GM21390 (cell line): Measurements from ENCODE around the gene PNMA6F.

Experiments used
- ATAC-seq: cut with Tn5 transposase; IDR thresholded peaks from one replicate; pipeline ENCODE4 v1.9.1; 2021; ENCODE audit not compliant: unreplicated experiment

The PNMA6F gene

DNA sequence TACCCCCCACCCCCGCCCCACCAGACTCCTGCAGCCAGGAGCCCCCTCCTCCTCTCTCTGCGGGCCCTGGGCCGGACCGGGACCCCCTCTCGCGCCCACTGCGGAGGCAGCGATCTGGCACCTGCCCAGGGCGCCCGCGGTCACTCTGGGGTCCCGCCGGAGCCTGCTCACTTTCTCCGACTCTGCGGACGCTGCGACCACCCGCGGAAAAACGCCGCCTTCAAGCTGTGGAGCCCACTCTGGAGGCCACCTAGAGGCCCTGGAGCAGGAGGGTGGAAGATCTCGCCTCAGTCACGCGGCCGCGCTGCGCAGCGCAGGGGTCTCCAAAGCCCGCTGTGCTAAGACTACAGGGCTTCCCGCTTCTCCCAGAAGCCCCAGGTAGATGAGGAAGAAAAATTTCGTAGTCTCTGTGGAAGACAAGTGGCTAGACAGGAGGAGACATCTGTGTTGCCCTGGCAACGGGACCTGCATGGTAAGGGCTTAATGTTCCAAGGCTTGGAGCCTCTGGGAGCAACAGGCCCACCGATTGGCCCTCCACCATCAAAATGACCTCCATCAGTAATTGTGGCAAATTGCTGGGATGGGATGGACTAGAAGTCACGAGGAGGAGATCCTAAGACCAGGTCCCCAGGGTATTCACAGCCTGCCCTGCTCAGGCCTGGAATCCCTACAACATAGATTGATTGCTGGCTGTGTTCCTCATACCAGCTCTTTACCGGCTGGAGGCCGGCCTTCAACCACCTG lies at the start of gene PNMA6F:
Gene PNMA6F, minus strand, starts transcription at position 387 of the 744 bp plus-strand sequence. CDS start 1,093 bp downstream, outside the sequence.
- no peak for ATAC-seq

DNA sequence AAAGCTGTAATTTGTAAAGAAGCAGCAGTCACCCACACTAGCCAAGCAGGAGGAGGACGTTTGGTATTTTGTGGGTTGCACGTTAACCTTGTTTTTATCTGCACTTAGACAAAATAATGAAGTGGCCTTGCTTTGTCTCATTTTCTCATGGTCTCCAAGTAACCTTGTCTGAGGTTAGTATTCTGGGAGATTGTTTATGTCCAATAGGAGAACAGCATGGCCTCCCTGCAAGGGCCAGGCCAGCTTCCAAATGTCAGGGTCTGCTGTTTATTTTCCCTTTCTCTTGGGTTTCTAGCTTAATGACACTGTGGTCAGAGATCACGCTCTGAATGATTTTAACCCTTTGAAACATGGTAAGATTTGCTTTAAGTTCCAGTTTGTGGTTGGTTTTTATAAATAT lies 49.7 kb upstream of the PNMA6F start:
- ATAC-seq, result no peak

DNA sequence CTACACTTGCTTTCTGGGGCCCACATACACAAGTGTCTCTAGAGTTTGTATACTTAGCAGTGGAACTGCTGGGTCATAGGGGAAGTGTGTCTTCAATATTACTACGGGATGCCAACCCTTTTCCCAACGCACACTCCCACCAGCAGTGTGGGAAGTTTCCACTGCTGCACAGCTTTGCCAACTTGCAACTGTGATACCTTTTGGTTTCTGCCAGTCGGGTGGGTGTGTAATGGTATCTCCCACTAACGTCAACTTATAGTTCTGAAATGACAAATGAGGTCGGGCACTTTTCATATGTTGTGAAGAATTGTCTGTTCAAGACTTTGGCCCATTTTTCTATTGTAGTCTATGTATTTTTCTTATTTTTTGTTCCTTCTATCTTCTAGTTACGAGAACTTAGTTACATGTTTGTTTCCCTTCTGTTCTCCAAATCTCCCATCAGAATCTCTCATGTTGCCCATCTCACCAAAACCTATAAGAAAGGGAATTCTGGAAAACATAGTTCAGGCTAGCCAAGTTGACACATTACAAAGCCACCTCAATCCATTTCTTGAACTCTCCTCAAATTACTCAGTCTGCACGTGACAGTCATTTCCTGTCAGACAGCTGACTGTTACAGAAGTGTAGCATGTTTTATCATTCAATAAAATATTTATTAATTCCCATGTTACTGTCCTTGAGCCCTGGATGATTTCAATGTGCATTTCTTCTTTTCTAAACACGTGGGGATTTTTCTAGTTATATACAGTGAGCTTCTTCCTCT lies 48.9 kb upstream of the PNMA6F start:
- ATAC-seq, result no peak

- no peak for ATAC-seq
Observed at GRCh38 chrX:153366878-153367538, 45.4 kb upstream of the PNMA6F start.

DNA sequence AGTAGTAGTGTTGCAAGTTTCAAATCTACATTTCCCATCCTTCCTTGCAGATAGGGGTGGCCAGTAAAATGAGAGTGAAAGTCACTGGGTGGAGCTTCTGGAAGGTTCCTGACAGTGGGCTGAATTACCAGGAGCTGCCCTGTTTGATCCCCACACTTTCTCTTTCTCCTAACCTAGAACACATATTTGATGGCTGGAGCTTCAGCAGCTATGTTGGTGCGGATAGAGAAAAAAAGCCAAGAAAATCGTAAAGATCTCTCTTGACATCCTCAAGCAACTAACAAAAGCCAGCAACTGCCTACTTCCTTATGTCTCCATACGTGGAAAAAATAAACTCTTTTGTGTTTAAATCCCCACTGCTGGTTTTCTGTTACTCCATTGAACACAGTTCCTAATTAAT lies 44.6 kb upstream of the PNMA6F start:
- no peak for ATAC-seq

DNA sequence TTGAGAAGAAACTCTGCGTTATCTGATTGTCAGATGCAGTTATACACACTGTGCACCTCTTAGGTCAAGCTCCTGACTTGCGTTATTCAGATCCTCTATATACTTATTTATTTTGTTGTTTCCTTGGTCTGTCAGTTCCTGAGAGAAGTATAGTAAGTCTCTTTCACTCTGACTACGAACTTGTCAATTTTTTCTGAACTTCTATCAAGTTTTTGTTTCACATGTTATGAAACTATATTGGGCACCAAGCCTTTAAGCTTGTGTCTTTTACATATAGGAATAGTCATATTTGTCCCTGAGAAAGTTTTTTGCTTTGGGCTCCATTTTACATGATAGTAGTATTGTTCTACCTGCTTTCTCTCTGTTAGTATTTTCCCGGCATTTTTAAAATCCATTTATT lies 44.1 kb upstream of the PNMA6F start:
- no peak for ATAC-seq

DNA sequence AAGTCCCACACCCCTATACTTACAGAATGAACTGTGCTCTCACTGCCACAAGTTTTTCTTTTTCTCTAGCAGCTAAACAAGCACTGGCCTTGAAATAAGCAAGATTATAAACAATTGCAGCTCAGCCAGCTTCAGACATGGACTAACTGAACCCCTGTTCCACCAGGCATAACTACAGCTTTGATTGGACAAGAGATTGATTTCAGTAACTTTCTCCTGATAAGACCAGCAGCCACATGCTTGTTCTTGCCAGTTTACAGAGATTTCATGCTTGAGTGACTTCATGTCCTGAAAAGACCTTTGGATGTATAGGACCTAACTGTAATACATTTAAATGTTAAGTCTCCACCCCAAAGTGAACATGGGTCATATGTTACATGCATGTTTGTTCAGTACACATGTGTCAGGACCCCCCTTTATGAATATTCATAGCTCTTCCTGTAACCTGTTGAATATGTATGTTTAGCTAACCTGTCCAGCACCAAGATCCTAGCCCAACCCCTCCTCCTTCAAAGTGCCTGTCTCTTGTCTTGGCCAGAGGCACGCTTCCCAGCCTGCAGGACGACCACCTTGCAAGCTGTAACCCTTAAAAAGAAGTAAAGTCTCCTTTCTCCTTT lies 40.3 kb upstream of the PNMA6F start:
- ATAC-seq, result no peak

DNA sequence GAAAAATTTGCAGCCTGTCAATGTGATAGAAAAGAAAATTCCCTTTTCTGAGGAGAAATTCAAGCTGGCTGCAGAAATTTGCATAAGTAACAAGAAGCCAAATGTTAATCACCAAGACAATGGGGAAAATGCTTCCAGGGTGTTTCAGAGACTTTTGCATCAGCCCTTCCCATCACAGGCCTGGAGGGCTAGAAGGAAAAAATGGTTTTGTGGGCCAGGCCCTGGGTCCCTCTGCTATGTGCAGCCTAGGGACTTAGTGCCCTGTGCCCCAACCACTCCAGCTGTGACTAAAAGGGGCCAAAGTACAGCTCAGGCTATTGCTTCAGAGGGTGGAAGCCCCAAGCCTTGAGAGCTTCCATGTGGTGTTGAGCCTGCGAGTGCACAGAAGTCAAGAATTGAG lies 36.3 kb upstream of the PNMA6F start:
- ATAC-seq, result no peak

DNA sequence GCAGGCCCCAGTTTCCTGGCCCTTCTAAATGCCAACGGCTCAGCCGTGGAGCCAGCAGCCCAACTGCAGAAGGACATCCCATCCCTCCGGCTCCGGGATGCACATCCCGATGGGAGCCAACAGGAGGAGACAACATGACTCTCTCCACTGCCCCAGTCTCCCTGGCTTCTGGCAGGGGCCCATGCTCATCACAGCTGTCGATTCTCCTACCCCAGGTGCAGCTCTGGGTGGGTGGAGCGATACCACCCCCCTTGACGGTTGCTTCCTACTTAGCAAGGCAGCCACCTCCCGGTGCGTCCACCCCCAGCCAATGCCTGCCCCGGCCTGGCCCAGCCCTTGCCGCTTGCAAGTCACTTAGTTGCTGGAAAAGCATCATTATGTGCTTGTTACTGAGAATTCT lies 31.8 kb upstream of the PNMA6F start:
- ATAC-seq, result no peak

- no peak for ATAC-seq
Observed at GRCh38 chrX:153352858-153353257, 31.3 kb upstream of the PNMA6F start.

GRCh38 chrX:153351981-153352380 lies 30.4 kb upstream of the PNMA6F start:
- no peak for ATAC-seq

DNA sequence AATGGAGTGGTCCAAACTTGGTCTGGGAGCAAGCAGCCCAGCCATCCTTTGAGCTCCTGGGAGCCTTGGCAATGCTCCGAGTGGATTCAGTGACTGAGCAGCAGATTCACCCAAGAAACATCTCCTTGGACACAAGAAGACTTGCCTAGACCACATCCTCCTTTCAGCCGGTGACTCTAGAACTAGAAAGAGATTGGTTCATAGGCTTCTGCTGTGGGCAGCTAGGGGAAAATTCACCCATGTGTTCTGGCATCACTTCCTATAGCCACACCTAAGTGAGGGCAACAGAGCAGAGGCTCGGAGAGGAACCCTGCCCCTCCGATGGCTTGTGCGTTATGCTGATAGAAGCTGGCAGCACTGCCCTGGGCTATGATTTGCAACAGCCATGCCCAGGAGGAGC lies 28.4 kb upstream of the PNMA6F start:
- ATAC-seq, result no peak

GRCh38 chrX:153348421-153348820 lies 26.9 kb upstream of the PNMA6F start:
- no peak for ATAC-seq

- no peak for ATAC-seq
Observed at GRCh38 chrX:153347530-153347929, 26.0 kb upstream of the PNMA6F start.

DNA sequence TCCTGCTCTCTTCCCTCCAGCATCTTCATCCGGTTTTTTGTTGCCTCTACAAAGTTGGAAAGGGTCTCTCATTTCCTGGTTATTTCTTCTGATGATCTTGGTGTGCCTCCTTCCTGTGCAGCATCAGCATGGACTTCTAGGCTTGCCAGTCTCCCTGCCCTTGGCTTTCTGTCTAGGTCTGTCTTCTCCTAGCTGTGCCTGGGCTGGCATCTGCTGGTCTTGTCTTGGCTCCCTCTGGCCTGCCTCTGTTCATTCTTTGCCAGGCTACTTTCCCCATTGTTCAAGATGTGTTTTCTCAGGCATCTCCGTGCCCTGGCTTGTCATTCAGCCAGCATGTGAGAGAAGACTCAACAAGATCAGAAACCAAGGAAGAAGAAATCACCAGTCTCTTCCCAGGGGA lies 22.1 kb upstream of the PNMA6F start:
- ATAC-seq, result no peak

- no peak for ATAC-seq
Observed at GRCh38 chrX:153342762-153343558, 21.4 kb upstream of the PNMA6F start.

DNA sequence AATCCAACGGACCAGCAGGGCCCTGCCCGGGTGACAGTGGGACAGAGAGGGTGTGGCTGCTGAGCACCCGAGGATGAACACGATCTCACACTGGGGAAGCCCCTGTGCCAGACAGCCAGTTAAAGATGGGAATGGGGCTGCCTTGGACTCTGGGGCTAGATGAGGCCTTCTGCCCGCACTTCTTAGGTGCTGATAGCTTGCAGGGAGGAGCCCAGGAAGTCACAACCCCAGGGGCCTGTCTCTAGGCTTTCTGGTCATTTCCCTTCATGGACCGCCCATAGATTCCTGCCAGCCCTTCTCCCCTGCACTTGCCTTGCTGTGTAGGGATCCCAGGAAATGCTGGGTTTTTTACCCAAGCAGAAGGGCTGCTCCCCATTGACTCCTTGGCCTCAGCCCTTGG lies 18.5 kb upstream of the PNMA6F start:
- ATAC-seq, result no peak

DNA sequence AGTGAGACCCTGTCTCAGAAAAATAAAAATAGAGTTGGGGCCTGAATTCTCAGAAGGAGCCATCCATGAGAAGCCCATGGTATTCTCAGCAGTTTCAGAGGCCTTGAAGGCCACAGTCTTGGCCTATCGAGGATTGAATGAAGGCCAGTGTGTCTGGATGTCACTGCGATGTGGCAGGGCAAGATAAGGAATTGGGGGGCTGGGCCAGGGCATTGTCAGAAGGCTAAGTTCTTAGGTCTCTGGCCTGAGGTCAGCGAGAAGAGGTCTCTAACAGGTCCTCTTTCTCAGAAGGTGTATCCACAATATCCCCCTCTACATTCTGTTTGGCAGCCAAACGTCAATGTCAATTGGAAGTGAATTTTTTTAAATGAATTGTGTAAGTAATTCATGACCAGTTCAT lies 18.1 kb upstream of the PNMA6F start:
- ATAC-seq, result no peak

- ATAC-seq, result no peak
Observed at GRCh38 chrX:153338836-153339235, 17.3 kb upstream of the PNMA6F start.

DNA sequence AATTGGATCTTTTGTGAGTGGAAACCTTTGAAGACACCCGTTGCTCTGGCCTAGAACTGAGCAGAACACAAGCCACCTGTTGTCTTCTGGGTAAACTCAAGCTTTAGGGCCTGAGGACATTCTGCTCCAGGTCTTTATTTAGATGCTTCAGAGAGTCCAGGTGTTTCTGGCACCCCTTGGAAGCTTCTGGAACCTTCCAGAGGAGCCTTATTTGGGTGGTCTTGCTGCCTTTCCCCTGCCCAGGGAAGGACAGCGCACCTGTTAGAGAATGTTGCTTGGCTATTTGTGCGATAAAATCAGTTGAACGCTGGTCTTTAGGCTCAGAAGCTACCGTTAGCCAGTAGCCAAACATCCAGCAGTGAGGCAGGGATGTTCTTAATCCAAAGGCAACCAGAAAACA lies 15.4 kb upstream of the PNMA6F start:
- ATAC-seq, result no peak
